Neural cell (in vitro differentiated cells): Measurements from ENCODE around the gene LAYN. TPM values are rescaled to one million over a fixed set of nuclear protein-coding genes. Genes with fewer than 3 reads are reported as not detected.

Source experiments
- H2AFZ ChIP-seq: fragments of 200-600, 300-800 bp; sonication (generic), shearing (Covaris generic); 2 replicates; pipeline ENCODE4 v1.6.0; 2014; ENCODE audit warnings: low read depth, mild to moderate bottlenecking, antibody characterized with exemption, low read length, moderate library complexity
- H3F3A ChIP-seq: fragments of 200-600 bp; shearing (Covaris generic); 2 replicates; pipeline ENCODE4 v1.6.1; 2016; ENCODE audit warnings: mild to moderate bottlenecking, moderate library complexity, mixed read lengths, antibody characterized with exemption, low read length; ENCODE audit not compliant: insufficient read depth, poor library complexity, severe bottlenecking
- H3K27ac ChIP-seq: fragments of 200-600, 300-800 bp; sonication (generic), shearing (Covaris generic); 2 replicates; pipeline ENCODE4 v1.5.1; 2014; ENCODE audit warnings: mild to moderate bottlenecking, low read length, moderate library complexity
- H3K27me3 ChIP-seq: fragments of 300-800, 200-600 bp; sonication (generic), shearing (Covaris generic); 2 replicates; pipeline ENCODE4 v1.6.0; 2014; ENCODE audit warnings: mild to moderate bottlenecking, low read depth, low read length, moderate library complexity; ENCODE audit not compliant: insufficient read depth
- H3K36me3 ChIP-seq: fragments of 300-800, 200-600 bp; sonication (generic), shearing (Covaris generic); 2 replicates; pipeline ENCODE4 v1.5.1; 2014; ENCODE audit warnings: mild to moderate bottlenecking, antibody characterized with exemption, low read length, moderate library complexity; ENCODE audit not compliant: insufficient read depth
- H3K4me2 ChIP-seq: fragments of 300-800, 200-600 bp; sonication (generic), shearing (Covaris generic); 2 replicates; pipeline ENCODE4 v1.6.0; 2014; ENCODE audit warnings: mild to moderate bottlenecking, low read length
- H3K4me3 ChIP-seq: fragments of 300-800, 200-600 bp; sonication (generic), shearing (Covaris generic); 2 replicates; pipeline ENCODE4 v1.5.1; 2014; ENCODE audit warnings: mild to moderate bottlenecking, low read length, moderate library complexity
- H3K79me2 ChIP-seq: fragments of 200-600 bp; shearing (Covaris generic); replicated peaks from 2 replicates; pipeline ENCODE4 v1.6.0; 2014; ENCODE audit warnings: mild to moderate bottlenecking, low read length, moderate library complexity; ENCODE audit not compliant: insufficient read depth
- H3K9ac ChIP-seq: fragments of 300-800, 200-600 bp; sonication (generic), shearing (Covaris generic); 2 replicates; pipeline ENCODE4 v1.6.1; 2016; ENCODE audit warnings: mild to moderate bottlenecking, low read length, mixed read lengths
- H3K9me2 ChIP-seq: fragments of 200-600 bp; shearing (Covaris generic); 2 replicates; pipeline ENCODE4 v1.6.1; 2016; ENCODE audit warnings: mild to moderate bottlenecking, low read length, mixed read lengths; ENCODE audit not compliant: insufficient read depth
- H3K9me3 ChIP-seq: fragments of 200-600, 300-800 bp; sonication (generic), shearing (Covaris generic); 2 replicates; pipeline ENCODE4 v1.6.1; 2016; ENCODE audit warnings: mild to moderate bottlenecking, mixed run types, low read length, moderate library complexity, mixed read lengths
- H4K20me1 ChIP-seq: fragments of 200-600 bp; shearing (Covaris generic); 2 replicates; pipeline ENCODE4 v1.6.1; 2016; ENCODE audit warnings: mild to moderate bottlenecking, mixed run types; ENCODE audit not compliant: insufficient read depth
- EP300 ChIP-seq: fragments of 450-650 bp; conservative IDR thresholded peaks from 2 replicates; pipeline ENCODE4 v1.6.1; 2014; ENCODE audit warnings: antibody characterized with exemption, mild to moderate bottlenecking, moderate library complexity; ENCODE audit not compliant: poor library complexity, severe bottlenecking
- TAF1 ChIP-seq: IDR thresholded peaks from 2 replicates; pipeline ENCODE4 v1.6.1; 2012; ENCODE audit warnings: low read depth
- polyA plus RNA-seq: library from polyadenylated mRNA; depleted of rRNA; stranded (reverse); fragments of >200 nt; gene quantifications from 2 replicates; pipeline ENCODE4 v1.2.3, GENCODE V29; 2014
- small RNA-seq, 3 experiments: library from RNA; depleted of rRNA; stranded (forward); fragments of <200 nt; gene quantifications; one replicate each; pipeline ENCODE3, GENCODE V24; 2012
- TF ChIP-seq, protein P1 (sequence below): fragments of 450-650 bp; IDR thresholded peaks from 2 replicates; pipeline ENCODE4 v1.5.1; 2014; ENCODE audit warnings: antibody characterized with exemption, mild to moderate bottlenecking, moderate library complexity; ENCODE audit not compliant: poor library complexity, severe bottlenecking

Gene LAYN
- polyA plus RNA-seq, 1 donor from 2014 or later, result not detected

GRCh38 chr11:111605681-111606080 lies 65.2 kb downstream of the LAYN start (continued):
- no peak for TF ChIP-seq TAF1

- H4K20me1 ChIP-seq, result no peaks in the 10 kb centered on the region
- H3K9me2 ChIP-seq, result no peaks in the 10 kb centered on the region
- no peaks in the 10 kb centered on the region for H3K27me3 ChIP-seq
- H3K4me2 ChIP-seq, result peak overlapping the region; percentile 9
- H3K9me3 ChIP-seq, result no peaks in the 10 kb centered on the region
- no peak overlapping the region for H3K4me3 ChIP-seq
- H3K9ac ChIP-seq, result no peak overlapping the region
- H3F3A ChIP-seq, result no peaks in the 10 kb centered on the region
- no peak overlapping the region for H3K27ac ChIP-seq
- TF ChIP-seq TAF1, result no peak
- no peak for TF ChIP-seq EP300
- H2AFZ ChIP-seq, result no peak overlapping the region
- H3K36me3 ChIP-seq, result no peaks in the 10 kb centered on the region
- H3K79me2 ChIP-seq, result peaks cover 63% of the 10 kb centered on the region
Observed at GRCh38 chr11:111606986-111607385, 66.5 kb downstream of the LAYN start.

GRCh38 chr11:111607751-111608150 lies 67.2 kb downstream of the LAYN start:
- Histone ChIP-seq H4K20me1 (no peaks in the 10 kb centered on the region), H2AFZ (no peak overlapping the region), H3K27me3 (no peaks in the 10 kb centered on the region), H3K9me3 (no peaks in the 10 kb centered on the region), H3K36me3 (no peaks in the 10 kb centered on the region), H3K9ac (no peak overlapping the region), H3K4me3 (no peak overlapping the region), H3K9me2 (no peaks in the 10 kb centered on the region), H3K27ac (no peak overlapping the region), H3K79me2 (peaks cover 63% of the 10 kb centered on the region), H3K4me2 (peak overlapping the region; percentile 15), H3F3A (no peaks in the 10 kb centered on the region)
- no peak for TF ChIP-seq TAF1
- TF ChIP-seq, protein P1, sequence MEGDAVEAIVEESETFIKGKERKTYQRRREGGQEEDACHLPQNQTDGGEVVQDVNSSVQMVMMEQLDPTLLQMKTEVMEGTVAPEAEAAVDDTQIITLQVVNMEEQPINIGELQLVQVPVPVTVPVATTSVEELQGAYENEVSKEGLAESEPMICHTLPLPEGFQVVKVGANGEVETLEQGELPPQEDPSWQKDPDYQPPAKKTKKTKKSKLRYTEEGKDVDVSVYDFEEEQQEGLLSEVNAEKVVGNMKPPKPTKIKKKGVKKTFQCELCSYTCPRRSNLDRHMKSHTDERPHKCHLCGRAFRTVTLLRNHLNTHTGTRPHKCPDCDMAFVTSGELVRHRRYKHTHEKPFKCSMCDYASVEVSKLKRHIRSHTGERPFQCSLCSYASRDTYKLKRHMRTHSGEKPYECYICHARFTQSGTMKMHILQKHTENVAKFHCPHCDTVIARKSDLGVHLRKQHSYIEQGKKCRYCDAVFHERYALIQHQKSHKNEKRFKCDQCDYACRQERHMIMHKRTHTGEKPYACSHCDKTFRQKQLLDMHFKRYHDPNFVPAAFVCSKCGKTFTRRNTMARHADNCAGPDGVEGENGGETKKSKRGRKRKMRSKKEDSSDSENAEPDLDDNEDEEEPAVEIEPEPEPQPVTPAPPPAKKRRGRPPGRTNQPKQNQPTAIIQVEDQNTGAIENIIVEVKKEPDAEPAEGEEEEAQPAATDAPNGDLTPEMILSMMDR, result no peak
- no peak for TF ChIP-seq EP300

Small RNA genes within 50 kb of the gene (small RNA-seq; reads per million reads assigned to genes)
- 3.9 to 14.5 (median 11.1) reads per million in 3 experiments for gene MIR34B
- gene MIR34C, result 6.0 to 17.4 (median 14.4) reads per million in 3 experiments

Other genes starting within 250 kb of the LAYN start
- gene POU2AF3, start 242.2 kb upstream of the LAYN start, polyA plus RNA-seq, result not detected in 2 replicates
- not detected in 2 replicates for gene POU2AF1, start 161.4 kb upstream of the LAYN start, polyA plus RNA-seq
- gene BTG4, start 28.3 kb upstream of the LAYN start, polyA plus RNA-seq, result not detected in 2 replicates
- not detected in 2 replicates for gene HOATZ, start 25.9 kb upstream of the LAYN start, polyA plus RNA-seq
- gene SIK2, start 61.7 kb downstream of the LAYN start, polyA plus RNA-seq, result 9.0 and 10.3 TPM in 2 replicates
- 10.4 and 11.8 TPM in 2 replicates for gene PPP2R1B, start 225.7 kb downstream of the LAYN start, polyA plus RNA-seq